ENCODE results near the gene EHMT1. TPM values are rescaled to one million over a fixed set of nuclear protein-coding genes. Genes with fewer than 3 reads are reported as not detected.
A peak's percentile ranks its signal among the peaks of the same experiment; 100 is the strongest.

EHMT1 gene
- 167 and 212 TPM in 2 replicates for total RNA-seq (2011; cell fraction: chromatin; rRNA removed; ENCODE audit: low replicate concordance)
- 102 and 111 TPM in 2 replicates for total RNA-seq (2011; cell fraction: nucleolus; rRNA removed)
- 119 and 135 TPM in 2 replicates for total RNA-seq (2011; cell fraction: nucleoplasm; rRNA removed)
- total RNA-seq (2014; rRNA removed): 63.8 and 69.8 TPM in 2 replicates
- total RNA-seq (2014; rRNA removed; fragmentation: Illumina TruSeq; extraction: Trizol): 25.6 and 31.9 TPM in 2 replicates
- 41.4 and 42.8 TPM in 2 replicates for total RNA-seq (2015; rRNA removed; fragmentation: Illumina TruSeq; extraction: Trizol)
- 76.0 and 80.3 TPM in 2 replicates for total RNA-seq (2021)
- 26.9 and 31.3 TPM in 2 replicates for polyA plus RNA-seq (2011; rRNA removed)
- polyA plus RNA-seq (2011; cell fraction: cytosol; rRNA removed): 24.1 and 49.2 TPM in 2 replicates
- 85.2 and 132 TPM in 2 replicates for polyA plus RNA-seq (2011; cell fraction: nucleus; rRNA removed)
- 38.1 and 40.2 TPM in 2 replicates for polyA plus RNA-seq (2012)
- 36.4 and 44.9 TPM in 2 replicates for polyA plus RNA-seq (2014; fragmentation: Illumina TruSeq; extraction: Trizol)
- polyA plus RNA-seq (2014; fragmentation: Nextera tagmentation; extraction: Ambion mirVana): 1 to 10 TPM; 2.2 to 3.8 TPM
- polyA plus RNA-seq (2014; rRNA removed): 48.9 and 59.2 TPM in 2 replicates
- 46.2 and 56.3 TPM in 2 replicates for polyA minus RNA-seq (2011; rRNA and poly(A)+ RNA removed)
- polyA minus RNA-seq (2011; cell fraction: cytosol; rRNA and poly(A)+ RNA removed): 46.2 and 48.9 TPM in 2 replicates
- 35.8 and 47.0 TPM in 2 replicates for polyA minus RNA-seq (2011; cell fraction: nucleus; rRNA and poly(A)+ RNA removed)
- percentile 68 among the genes with signal in this experiment for Bru-seq, nascent RNA
- percentile 72 among the genes with signal in this experiment for BruChase-seq, experiment 1, labeled RNA remaining after a 2-hour chase
- percentile 77 among the genes with signal in this experiment for BruChase-seq, experiment 2, labeled RNA remaining after a 6-hour chase
- long read RNA-seq, experiment 1, full-length matches to known transcripts: 24 of 211 reads
- long read RNA-seq, experiment 1, partial matches to known transcripts: 134 of 211 reads
- long read RNA-seq, experiment 1, other reads (novel, unspliced or antisense): 53 of 211 reads
- long read RNA-seq, experiment 2, full-length matches to known transcripts: 1 of 38 reads
- long read RNA-seq, experiment 2, partial matches to known transcripts: 19 of 38 reads
- long read RNA-seq, experiment 2, other reads (novel, unspliced or antisense): 18 of 38 reads
- long read RNA-seq, experiment 3, partial matches to known transcripts: 17 of 27 reads
- long read RNA-seq, experiment 3, other reads (novel, unspliced or antisense): 10 of 27 reads

- POLR2A ChIA-PET: interaction anchor here (0.8 to 1.7 kb wide), 11 partner anchors 7 to 485 kb away, joined by 3 to 11 read pairs (median 4); partner anchors contain the start of genes ARRDC1 and ZMYND19
- H4K20me1 ChIP-seq (replicated peaks; ENCODE audit: control insufficient read depth, insufficient read depth, low read length): peaks cover 4% of the 10 kb centered on the region
- DNase-seq (ENCODE audit: extremely low read depth in 1 of 4, low spot score in 3 of 4): peak; percentile 90 to 98 (median 96)
- peak within 1 kb of the TSS; percentile 93 for H3K4me2 ChIP-seq (ENCODE audit: insufficient read depth, low read length)
- intact Hi-C loops (cut with micrococcal nuclease) (no loop called here), in situ Hi-C loops (cut with MboI) (no loop called here)
- H3K36me3 ChIP-seq (ENCODE audit: control insufficient read depth, insufficient read depth, low read length): peaks cover 63% of the 10 kb centered on the region
- BruUV-seq (replicated peaks): TSS peak; percentile 77
- H3K9ac ChIP-seq (ENCODE audit: insufficient read depth in 1 of 2, low read depth in 2 of 2, low read length in 2 of 2): peak within 1 kb of the TSS; percentile 80 to 98
- H3K4me3 ChIP-seq: peak within 1 kb of the TSS; percentile 75
- H3K9me1 ChIP-seq (ENCODE audit: control insufficient read depth, insufficient read depth, low read length): no peaks in the 10 kb centered on the region
- H3K27ac ChIP-seq (ENCODE audit: extremely low read depth, low read depth, low read length): peak within 1 kb of the TSS; percentile 91
- no peaks in the 10 kb centered on the region for H3K27me3 ChIP-seq (ENCODE audit: control insufficient read depth in 2 of 2, insufficient read depth in 2 of 2, low read length in 2 of 2)
- 1% methylated on average over 70 of the region's 94 CpGs for WGBS (ENCODE audit: insufficient coverage, low coverage, missing lambda C conversion rate)
- CTCF ChIA-PET (ENCODE audit: low intra/inter-chr PET ratio): no interaction called here
- peak; percentile 19 for FAIRE-seq
- H3K9me3 ChIP-seq (replicated peaks; ENCODE audit: control insufficient read depth, insufficient read depth, low read depth, low read length): no peaks in the 10 kb centered on the region
- peak within 1 kb of the TSS; percentile 97 for H2AFZ ChIP-seq (ENCODE audit: low read depth, low read length)
- peak; percentile 78 for ATAC-seq
- peaks cover 29 to 54% of the 10 kb centered on the region in 2 experiments for H3K4me1 ChIP-seq (replicated peaks in 1 of 2; ENCODE audit: control insufficient read depth in 2 of 2, insufficient read depth in 2 of 2, low read length in 2 of 2)
- peaks cover 62% of the 10 kb centered on the region for H3K79me2 ChIP-seq (ENCODE audit: control insufficient read depth, insufficient read depth, low read length)
- TF ChIP-seq E2F1 (CRISPR knock-in tag; IDR thresholded peaks at IDR 0.05): peak; percentile 27; the same call in 1 of the 2 replicates
- no peak for TF ChIP-seq ADNP (tag; IDR thresholded peaks at IDR 0.05)
- no peak for TF ChIP-seq TAF7 (tag; IDR thresholded peaks at IDR 0.05)
- TF ChIP-seq ZNF76 (CRISPR knock-in tag; IDR thresholded peaks at IDR 0.05; ENCODE audit: borderline replicate concordance): no peak
- TF ChIP-seq MLLT1 (IDR thresholded peaks at IDR 0.05): no peak
- no peak for TF ChIP-seq AFF4 (CRISPR knock-in tag; IDR thresholded peaks at IDR 0.05)
These were observed at the start of gene EHMT1 for GRCh38 chr9:137618105-137619067. TSS of gene EHMT1 (plus strand) at chr9:137619005. CDS start at chr9:137619029, 24 bp downstream.
